DMS53 (cell line): ENCODE results near the gene RTEL1.

Experiments used
- DNase-seq: peaks from one replicate; lab custom pipeline; 2025; lab: John Stamatoyannopoulos, UW

RTEL1 gene

GRCh38 chr20:63741676-63742380, 83.7 kb downstream of the RTEL1 start:
- no peak for DNase-seq

DNA sequence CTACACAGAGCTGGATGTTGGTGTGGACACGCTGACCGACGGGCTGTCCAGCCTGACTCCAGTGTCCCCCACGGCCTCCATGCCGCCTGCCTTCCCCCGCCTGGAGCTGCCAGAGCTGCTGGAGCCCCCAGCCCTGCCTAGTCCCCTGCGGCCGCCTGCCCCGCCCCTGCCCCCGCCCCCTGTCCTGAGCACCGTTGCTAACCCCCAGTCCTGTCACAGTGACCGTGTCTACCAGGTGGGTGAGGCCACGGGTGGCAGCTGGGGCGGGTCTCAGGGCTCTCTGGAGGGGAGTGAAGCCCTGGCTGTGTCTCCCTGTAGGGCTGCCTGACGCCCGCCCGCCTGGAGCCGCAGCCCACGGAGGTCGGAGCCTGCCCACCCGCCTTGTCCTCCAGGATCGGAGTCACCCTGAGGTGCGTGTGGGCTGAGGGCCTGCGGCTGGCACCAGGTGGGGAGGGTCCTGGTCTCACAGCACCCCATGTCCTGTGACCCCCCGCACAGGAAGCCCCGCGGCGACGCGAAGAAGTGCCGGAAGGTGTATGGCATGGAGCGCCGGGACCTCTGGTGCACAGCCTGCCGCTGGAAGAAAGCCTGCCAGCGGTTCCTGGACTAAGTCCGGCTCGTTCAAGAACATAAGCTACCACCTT, 84.4 kb downstream of the RTEL1 start:
- no peak for DNase-seq

GRCh38 chr20:63743210-63743970, 85.3 kb downstream of the RTEL1 start:
- no peak for DNase-seq

- no peak for DNase-seq
Observed at GRCh38 chr20:63744158-63744557, 86.0 kb downstream of the RTEL1 start.

DNA sequence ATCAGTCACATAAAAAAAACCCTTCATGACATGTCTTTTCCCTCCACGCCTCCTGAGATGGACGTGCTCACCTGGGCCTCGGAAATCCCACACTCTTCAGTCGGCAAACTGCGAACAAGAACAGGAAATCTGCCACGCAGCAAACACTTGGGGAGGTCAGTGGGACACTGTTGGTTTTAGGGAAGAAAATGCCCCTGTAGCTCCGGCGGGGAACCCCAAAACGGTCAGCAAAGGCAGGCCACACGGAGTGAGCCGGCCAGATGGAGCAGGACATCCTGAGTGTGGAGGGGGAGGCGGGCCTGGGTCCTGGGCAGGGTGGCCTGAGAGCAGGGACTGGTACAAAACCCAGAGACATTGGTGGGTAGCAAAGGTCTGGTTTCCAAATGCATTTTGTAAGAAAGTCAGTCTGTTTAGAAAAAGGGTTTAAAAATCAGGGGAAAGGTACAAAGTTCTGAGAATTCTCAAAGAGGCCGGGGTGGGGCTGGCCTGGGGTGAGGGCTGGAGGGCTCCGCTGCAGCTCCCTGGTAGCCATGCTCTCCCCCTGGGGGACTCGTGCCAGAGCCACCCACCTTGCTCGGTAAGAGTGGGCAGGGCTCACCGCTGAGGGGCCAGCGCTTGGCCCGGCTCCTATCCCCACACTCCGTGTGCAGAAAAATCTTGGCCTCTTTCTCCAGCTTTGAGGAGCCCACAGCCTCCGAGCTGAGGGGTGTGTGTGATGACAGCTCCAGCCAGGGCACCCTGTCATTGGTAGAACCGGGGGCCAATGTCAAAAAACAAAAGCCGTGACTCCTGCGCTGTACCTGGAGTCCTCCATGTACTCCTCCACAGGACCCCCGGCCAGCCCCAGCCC, 86.7 kb downstream of the RTEL1 start:
- no peak for DNase-seq

GRCh38 chr20:63745424-63745805, 87.3 kb downstream of the RTEL1 start:
- no peak for DNase-seq
